ENCODE measurements around the gene CAPN9.
A peak's percentile ranks its signal among the peaks of the same experiment; 100 is the strongest.
"Not testable (repeated sequence)": the region's sequence is repeated elsewhere in the genome, so short reads cannot be mapped to it uniquely, and the experiment has no call there.

The CAPN9 gene

GRCh38 chr1:230749150-230749549 lies 2.0 kb downstream of the CAPN9 start:
- DNase-seq (ENCODE audit: low read depth), result no peak

DNA sequence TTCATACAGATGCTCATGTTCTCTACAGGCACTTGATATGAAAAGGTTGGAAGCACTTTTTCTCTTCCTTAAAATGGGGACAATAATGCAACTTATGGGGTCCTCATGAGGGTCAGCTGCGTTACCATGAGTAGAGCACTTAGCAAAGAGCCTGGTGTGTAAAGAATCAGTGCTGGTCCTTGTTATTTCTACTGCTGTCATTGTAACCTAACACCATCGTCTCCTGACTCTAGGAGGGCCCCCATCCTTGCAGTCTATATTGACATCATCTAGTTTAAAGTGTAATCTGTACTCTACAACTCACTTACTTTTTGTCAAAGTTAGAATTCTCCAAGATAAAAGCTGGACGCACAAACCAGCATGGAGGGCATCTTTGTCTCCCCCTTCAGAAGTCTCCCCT lies 2.4 kb downstream of the CAPN9 start:
- DNase-seq (ENCODE audit: low read depth), result no peak

DNA sequence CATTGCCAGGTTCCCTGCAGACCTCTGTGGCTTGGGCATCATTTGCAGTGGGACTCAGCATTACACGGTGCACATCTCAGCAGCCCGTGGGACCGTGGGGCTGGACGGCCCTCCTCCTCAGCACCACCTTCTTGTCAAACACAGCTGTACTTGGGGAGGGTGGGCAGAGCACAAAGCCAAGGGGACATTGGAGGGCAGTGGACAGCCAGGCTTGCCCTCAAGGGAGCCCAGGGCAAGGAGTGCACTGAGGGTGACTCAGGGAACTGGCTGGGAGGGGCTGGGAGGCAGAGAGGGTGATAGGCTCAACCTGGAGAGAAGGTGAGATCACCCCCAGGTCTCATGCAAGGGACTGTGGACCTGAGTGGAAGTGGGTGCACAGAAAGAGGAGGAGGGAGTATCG lies 3.4 kb downstream of the CAPN9 start:
- no peak for DNase-seq (ENCODE audit: low read depth)

DNA sequence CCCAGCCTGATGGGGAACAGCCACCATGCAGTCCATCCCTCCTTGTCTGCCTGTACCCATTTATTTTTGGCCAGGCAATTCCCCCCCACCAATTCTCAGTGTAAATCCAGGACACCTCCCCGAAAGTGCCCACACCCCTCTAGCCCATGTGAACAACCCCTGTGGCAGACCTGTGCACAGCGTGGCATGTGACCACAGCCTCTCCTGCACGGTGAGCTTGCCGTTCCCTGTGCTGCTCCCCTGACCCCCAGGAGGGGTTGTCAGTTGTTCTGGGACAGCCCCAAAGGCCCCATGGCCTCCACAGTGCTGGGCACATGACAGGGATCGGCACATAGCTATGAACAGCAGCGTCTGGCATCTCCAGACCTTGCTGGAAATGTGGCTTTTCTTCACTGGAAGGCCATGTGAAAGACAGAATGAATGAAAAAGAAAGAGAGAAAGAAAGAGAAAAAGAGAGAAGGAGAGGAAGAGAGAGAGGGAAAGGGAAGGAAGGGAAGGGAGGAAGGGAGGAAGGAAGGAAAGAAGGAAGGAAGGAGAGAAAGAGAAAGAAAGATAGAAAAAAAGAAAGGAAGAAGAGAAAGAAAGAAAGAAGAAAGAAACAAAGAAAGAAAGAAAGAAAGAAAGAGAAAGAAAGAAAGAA lies 3.9 kb downstream of the CAPN9 start:
- DNase-seq (ENCODE audit: low read depth), result no peak

DNA sequence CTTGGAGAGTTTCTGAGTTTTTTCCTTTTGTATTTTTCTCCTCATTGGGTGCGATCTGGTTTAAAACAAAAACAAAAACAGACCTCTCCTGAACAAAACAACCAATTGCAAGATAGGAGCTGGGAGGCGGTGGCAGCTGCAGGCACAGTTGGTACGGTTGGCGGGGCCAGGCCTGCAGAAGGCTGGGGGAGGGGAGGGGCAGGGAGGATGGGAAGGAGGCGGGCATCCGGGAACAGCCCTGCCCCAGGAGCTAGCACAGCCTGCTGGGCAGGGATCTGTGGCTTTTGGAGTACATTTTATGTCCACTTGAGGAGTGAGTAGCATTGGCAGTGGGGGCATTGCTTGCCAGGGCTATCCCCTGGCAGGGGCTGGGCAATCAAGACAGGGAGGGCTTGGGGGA lies 5.2 kb downstream of the CAPN9 start:
- DNase-seq (ENCODE audit: low read depth), result no peak

DNA sequence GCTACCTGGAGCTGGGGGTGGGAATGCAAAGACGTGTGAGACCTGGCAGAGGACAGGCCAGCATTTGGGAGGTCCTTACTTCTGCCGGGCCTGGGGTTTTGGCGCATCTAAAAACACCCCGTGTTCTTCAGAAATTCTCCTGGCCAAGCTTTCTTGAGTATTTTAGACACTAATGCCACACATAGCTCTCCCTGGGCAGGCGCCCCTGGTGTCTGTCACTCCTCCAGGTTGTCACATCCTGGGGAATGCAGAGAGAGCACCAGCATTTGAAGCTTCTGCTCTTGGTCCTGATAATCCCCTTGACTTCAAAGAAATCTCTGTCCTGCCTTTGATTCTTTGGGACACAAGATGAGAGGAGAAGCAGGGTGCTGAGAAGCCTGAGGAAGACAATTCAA lies 6.0 kb downstream of the CAPN9 start:
- DNase-seq (ENCODE audit: low read depth), result no peak

DNA sequence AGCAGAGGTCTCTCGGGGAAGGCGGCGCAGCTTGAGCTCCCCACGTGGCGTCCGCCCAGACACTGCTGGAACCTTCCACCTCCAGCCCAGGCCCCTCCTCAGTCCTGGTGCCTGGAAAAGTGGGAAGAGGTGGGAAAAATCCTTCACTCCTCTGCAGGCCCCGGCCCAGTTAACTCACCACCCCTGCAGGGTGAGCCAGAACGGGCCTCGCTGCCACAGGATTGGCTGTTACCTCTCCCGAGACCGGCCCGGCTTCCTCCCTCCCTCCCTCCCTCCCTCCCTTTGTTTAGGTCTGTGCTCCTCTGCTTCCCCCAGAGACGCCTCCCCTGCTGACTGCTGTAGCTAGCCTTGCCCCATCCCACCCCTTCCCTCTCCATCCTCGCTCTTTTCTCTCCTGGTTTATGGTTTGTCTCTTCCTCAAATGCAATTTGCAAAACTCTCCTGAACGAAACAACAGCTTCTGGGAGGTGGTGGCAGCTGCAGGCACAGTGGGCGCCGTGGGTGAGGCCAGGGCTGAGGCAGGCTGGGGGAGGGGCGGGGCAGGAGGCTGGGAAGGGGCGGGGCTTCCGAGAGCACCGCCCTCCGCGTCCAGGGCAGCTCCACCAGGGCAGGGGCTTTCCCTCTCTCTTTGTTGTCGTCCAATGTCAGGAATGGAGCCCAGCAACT lies 6.5 kb downstream of the CAPN9 start:
- DNase-seq (ENCODE audit: low read depth), result no peak

GRCh38 chr1:230754796-230755195 lies 7.6 kb downstream of the CAPN9 start:
- peak; percentile 66 for DNase-seq (ENCODE audit: low read depth)

DNA sequence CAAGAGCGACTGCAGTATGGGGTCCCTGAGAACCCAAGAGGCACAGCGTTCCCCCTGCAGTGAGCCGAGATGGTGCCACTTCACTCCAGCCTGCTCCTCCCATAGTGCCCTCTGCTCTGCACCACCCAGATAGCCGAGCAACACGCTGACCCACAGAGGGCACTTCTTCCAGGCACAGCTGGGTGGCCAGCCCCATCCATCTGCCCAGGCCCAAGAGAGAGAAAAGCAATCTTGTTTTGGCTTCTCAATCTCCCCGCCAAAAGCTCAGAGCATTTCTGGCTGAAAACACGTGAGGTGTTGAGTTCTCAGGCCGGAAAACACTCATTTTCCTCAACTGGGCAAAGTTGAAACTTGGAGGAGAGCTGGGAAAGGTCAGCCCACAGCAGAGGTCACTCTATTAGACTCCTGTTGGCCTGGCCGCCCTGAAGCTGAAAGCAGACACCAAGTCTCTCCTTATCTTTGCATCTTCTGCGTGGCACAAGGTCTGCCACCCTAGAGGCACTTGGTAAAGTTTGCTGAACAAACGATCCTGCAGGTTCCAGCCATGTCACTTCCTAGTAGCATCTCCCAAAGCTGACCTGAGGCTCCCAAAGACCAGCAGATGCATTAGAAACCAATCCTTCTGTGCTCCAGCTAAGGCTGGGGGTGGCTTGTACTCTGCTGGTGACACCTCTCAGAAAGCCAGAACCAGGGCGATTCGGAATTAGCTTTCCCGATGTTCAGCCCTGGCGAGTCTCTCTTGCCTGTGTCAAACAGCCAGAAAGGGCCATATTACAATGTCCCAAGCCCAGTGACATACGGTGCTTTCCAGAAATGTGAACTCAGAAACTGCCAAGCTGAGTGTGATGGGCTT lies 10.9 kb downstream of the CAPN9 start:
- DNase-seq (ENCODE audit: low read depth), result no peak

DNA sequence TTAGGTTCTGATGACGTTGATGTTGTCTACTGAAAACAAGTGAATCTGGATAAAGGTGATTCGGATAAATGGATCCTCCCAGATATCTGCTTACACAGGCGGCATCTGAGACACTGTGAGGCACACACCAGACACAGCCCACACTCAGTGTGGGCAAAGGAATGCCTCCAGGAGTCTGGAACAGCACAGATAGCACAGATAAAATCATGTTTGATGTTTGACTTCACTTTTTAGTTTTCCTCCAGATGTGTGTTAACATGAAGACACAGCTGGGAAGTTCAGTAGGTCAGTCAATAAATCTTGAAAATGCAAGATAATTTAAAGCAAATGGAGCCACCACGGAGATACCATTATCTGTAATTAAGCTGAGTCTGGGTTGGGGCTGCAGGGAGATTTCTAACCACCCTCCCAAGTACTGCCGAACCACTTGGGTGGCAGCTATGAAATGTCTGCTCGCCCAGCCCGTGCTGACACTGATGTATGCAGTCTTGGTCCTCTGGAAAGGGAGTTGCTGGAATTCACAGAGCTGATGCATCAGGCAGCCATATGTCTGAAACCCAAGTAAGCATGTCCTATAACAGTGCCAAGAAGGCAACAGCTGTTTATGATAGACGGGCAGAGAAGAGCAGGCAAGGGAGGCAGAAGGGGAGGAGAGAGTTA lies 11.7 kb downstream of the CAPN9 start:
- DNase-seq (ENCODE audit: low read depth), result no peak

GRCh38 chr1:230759369-230760065 lies 12.3 kb downstream of the CAPN9 start:
- no peak for DNase-seq (ENCODE audit: low read depth)

GRCh38 chr1:230760360-230760827 lies 13.2 kb downstream of the CAPN9 start:
- no peak for DNase-seq (ENCODE audit: low read depth)

DNA sequence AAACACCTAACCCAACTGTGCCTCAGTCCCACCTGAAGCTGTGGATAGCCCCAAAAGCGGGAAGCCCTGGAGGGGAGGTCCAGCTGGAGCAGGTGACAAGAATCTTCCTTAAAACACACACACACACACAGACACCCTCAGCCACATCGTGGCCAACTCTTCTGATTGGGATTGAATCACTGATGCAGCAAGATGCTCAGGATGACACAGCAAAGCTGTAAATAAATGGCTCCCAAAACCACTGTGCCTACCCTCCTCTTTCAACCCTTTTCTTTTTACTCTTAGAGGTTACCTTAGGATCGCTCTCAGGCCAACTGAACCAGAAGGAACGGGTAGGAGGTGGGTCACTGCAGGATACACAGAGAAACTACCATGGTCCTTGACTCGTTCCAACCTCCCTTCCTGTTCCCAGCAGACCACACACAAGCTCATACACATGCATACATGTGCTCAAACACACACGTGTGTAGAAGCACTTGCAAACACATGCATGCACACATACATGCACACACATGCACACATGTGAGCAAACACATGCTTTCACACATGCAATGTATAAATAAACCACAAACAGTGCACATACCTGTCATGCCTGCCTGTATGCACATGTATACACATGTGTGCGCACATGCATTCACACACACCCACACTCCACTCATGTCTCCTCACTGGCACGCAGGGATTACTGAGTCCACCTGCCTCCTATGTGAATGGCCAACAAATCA lies 14.4 kb downstream of the CAPN9 start:
- DNase-seq (ENCODE audit: low read depth), result no peak

- DNase-seq (ENCODE audit: low read depth), result no peak
Observed at GRCh38 chr1:230763927-230764591, 16.9 kb downstream of the CAPN9 start.

DNA sequence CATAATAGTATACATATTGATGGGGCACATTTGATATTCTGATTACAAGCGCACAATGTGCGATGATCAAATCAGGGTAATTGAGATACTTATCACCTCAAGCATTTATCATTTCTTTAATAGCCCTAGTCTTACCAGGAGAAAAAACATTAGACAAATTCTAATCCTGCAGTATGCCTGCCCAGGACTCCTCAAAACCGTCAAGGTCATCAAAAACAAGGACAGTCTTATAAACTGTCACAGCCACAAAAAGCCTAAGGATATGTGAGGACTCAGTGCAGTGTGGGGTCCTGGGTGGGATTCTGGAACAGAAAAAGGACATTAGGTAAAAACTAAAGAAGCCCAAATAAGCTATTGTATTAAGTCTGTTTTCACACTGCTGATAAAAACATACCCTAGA lies 19.1 kb downstream of the CAPN9 start:
- no peak for DNase-seq (ENCODE audit: low read depth)

DNA sequence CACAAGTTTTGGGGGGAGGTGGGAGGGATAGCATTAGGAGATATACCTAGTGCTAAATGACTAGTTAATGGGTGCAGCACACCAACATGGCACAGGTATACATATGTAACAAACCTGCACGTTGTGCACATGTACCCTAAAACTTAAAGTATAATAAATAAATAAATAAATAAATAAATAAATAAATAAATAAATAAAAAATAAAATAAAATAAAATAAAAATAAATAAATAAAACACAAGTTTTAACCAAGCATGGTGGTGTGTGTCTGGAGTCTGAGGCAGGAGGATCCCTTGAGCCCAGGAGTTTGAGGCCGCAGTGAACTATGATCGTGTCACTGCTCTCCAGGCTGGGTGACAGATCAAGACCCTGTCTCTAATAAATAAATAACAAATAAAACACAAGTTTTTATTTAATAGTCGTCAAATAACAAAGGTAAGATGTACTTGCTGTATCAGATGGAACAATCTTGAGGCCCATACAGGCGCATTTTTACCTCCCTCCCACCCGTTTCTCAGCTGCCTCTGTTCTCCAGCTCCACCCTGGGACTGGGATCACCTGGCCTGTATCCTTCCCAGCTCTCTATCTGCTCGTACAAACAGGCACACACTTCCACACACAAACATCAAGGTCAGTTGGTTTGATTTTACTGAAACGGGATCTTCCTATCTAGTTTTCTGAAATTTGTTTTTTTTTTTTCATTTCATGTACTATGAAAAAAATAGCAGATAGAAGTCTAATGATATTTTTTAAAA lies 20.8 kb downstream of the CAPN9 start:
- not testable (repeated sequence) for DNase-seq (ENCODE audit: low read depth)

- peak; percentile 43 for DNase-seq (ENCODE audit: low read depth)
Observed at GRCh38 chr1:230768903-230769570, 21.8 kb downstream of the CAPN9 start.

GRCh38 chr1:230770317-230770716 lies 23.1 kb downstream of the CAPN9 start:
- DNase-seq (ENCODE audit: low read depth), result no peak

DNA sequence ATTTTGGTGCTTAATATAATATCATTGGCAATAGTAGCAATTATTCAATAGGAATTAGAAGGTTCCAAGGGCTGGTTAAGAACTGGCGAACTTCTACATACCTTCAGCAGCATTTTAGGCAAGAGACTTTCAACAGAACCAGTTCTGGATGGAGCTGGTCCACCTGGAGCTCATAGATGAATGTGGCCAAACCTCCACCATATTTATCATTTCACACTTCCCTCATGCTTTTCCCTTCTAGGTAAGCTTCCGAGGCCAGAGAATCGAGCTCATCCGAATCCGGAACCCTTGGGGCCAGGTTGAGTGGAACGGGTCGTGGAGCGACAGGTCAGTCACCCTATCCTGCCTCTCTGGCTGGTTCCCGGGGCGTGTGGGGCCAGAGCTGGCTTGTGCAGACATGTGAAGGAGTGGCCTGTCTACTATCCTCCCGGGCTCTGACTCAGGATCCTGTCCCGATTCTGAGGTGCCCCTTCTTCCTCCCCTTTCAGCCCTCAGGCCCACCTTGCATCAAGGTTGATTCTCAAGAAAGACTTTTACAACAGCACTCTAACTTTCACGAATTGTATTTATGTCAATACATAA lies 24.7 kb downstream of the CAPN9 start:
- no peak for DNase-seq (ENCODE audit: low read depth)
